GM12875 (cell line): ENCODE measurements around the gene FOXE1.

Source experiments
- H3K4me3 ChIP-seq: one replicate; pipeline ENCODE4 v1.5.1; 2011; ENCODE audit warnings: low read depth, low read length, control low read depth
- CTCF ChIP-seq: IDR thresholded peaks from 2 replicates; pipeline ENCODE4 v1.5.1; 2011; ENCODE audit warnings: low read depth, mild to moderate bottlenecking, control low read depth, inconsistent platforms, low read length, moderate library complexity, borderline replicate concordance; ENCODE audit not compliant: insufficient read depth

The FOXE1 gene

GRCh38 chr9:97848215-97848479, 4.9 kb upstream of the FOXE1 start:
- no peak overlapping the region for H3K4me3 ChIP-seq

GRCh38 chr9:97848480-97849237, 4.4 kb upstream of the FOXE1 start:
- peak overlapping the region; percentile 11 for H3K4me3 ChIP-seq
- no peak for TF ChIP-seq CTCF

More at GRCh38 chr9:97848215-97848479, 4.9 kb upstream of the FOXE1 start:
- TF ChIP-seq CTCF: 0 out of 2 replicates have a peak, but pooled peaks have one; percentile 5

- H3K4me3 ChIP-seq: no peak overlapping the region
- no peak for TF ChIP-seq CTCF
Observed at GRCh38 chr9:97849980-97850379, 3.0 kb upstream of the FOXE1 start.

- TF ChIP-seq CTCF: no peak
- H3K4me3 ChIP-seq: no peak overlapping the region
Observed at GRCh38 chr9:97850746-97851445, 2.1 kb upstream of the FOXE1 start.

GRCh38 chr9:97851446-97851883, 1.6 kb upstream of the FOXE1 start:
- no peak overlapping the region for H3K4me3 ChIP-seq
- TF ChIP-seq CTCF: no peak

GRCh38 chr9:97852001-97852398, 1.0 kb upstream of the FOXE1 start:
- H3K4me3 ChIP-seq: no peak overlapping the region
- no peak for TF ChIP-seq CTCF

GRCh38 chr9:97852399-97853055, 499 bp upstream of the FOXE1 start:
- no peak overlapping the region for H3K4me3 ChIP-seq
- no peak for TF ChIP-seq CTCF
